ENCODE results near the gene VPS51. TPM values are rescaled to one million over a fixed set of nuclear protein-coding genes. Genes with fewer than 3 reads are reported as not detected.

Gene VPS51
- total and polyA plus RNA-seq, 2 of the 4 experiments (the other 2 are of a cell fraction), result 56.3 to 113 TPM

DNA sequence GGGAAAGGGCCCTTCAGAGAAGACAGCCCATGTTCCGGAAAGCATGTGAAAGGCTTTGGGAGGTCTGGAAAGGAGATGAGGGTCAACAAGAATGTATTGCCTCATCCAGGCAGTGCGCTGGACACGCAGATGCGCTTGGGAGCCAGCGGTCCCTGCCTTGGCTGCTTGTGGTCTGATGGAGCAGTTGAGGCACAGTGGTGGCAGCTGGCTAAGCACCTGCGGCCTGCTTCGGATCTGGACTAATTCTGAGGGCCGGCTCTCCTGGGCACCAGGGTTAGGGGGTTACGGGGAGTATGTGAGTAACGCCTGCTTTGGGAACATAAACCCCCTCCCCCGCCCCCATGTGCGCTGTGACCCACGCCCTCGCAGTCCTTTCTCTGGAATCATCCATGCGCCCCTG is 11.1 kb downstream of the VPS51 start:
- Histone ChIP-seq H3K4me2 (ENCODE audit: low read depth, low read length) (no peak overlapping the region), H4K5ac (ENCODE audit: low read depth, low read length) (no peak overlapping the region), H3K23ac (ENCODE audit: low read depth, low read length) (no peak overlapping the region), H3K9ac (ENCODE audit: low read depth, low read length) (no peak overlapping the region), H2BK15ac (ENCODE audit: low read depth, low read length) (no peak overlapping the region), H3K9me1 (ENCODE audit: insufficient read depth, low read length) (peaks cover 9% of the 10 kb centered on the region), H4K8ac (ENCODE audit: low read depth in 2 of 2, low read length in 2 of 2) (no peak overlapping the region), H4K91ac (ENCODE audit: insufficient read depth, low read depth, low read length) (no peak overlapping the region), H2AFZ (replicated peaks; ENCODE audit: low read length, poor library complexity) (no peak overlapping the region), H3K36me3 (ENCODE audit: control insufficient read depth, insufficient read depth, low read length) (peaks cover 11% of the 10 kb centered on the region), H2BK20ac (ENCODE audit: low read depth, low read length) (no peak overlapping the region), H2BK5ac (ENCODE audit: low read depth, low read length, poor library complexity, severe bottlenecking) (no peak overlapping the region), H4K20me1 (ENCODE audit: insufficient read depth, low read length) (peaks cover 11% of the 10 kb centered on the region; the same call in 1 of the 2 replicates), H2AK9ac (replicated peaks; ENCODE audit: low read depth, low read length, poor library complexity) (no peak overlapping the region), H3K27ac (ENCODE audit: insufficient read depth, low read length) (no peak overlapping the region), H3K18ac (ENCODE audit: low read depth, low read length) (no peak overlapping the region), H2AK5ac (ENCODE audit: low read depth, low read length) (no peak overlapping the region), H3K56ac (ENCODE audit: extremely low read depth, insufficient read depth, low read length) (no peak overlapping the region), H3K14ac (replicated peaks; ENCODE audit: low read depth, low read length) (no peak overlapping the region), H3K4ac (ENCODE audit: low read depth, low read length) (no peak overlapping the region), H3K4me3 (ENCODE audit: insufficient read depth, low read depth, low read length) (no peak overlapping the region), H3K4me1 (ENCODE audit: control insufficient read depth, insufficient read depth, low read length) (peaks cover 9% of the 10 kb centered on the region), H3K27me3 (ENCODE audit: control insufficient read depth, insufficient read depth, low read length) (no peaks in the 10 kb centered on the region), H3K79me1 (ENCODE audit: low read depth in 1 of 2, low read length in 2 of 2) (peaks cover 12 to 41% of the 10 kb centered on the region in 2 experiments), H3K9me3 (ENCODE audit: control insufficient read depth, insufficient read depth, low read length) (no peaks in the 10 kb centered on the region), H2BK120ac (ENCODE audit: low read depth, low read length) (no peak overlapping the region)
- DNase-seq, result no peak
- intact Hi-C loops (cut with micrococcal nuclease), result no loop called here
- POLR2A ChIA-PET (ENCODE audit: unreplicated experiment), result no interaction called here
- CTCF ChIA-PET, result no interaction called here
- in situ Hi-C loops (cut with MboI; ENCODE audit: low sequenced_read_pairs), result no loop called here
- no TSS peak for BruUV-seq (replicated peaks)
- TF ChIP-seq BHLHE40 (IDR thresholded peaks at IDR 0.05; ENCODE audit: low read depth, low read length), result no peak
- no peak for TF ChIP-seq FOS (IDR thresholded peaks at IDR 0.05; ENCODE audit: low read depth, low read length)
- TF ChIP-seq NFE2L2 (IDR thresholded peaks at IDR 0.05; ENCODE audit: low read depth, low read length), result no peak
- no peak for TF ChIP-seq MXI1 (IDR thresholded peaks at IDR 0.05; ENCODE audit: borderline replicate concordance, low read depth, low read length)
- TF ChIP-seq CHD1 (IDR thresholded peaks at IDR 0.05; ENCODE audit: low read depth, low read length), result no peak
- no peak for TF ChIP-seq SMC3 (IDR thresholded peaks at IDR 0.05; ENCODE audit: low read depth, low read length)
- no peak for TF ChIP-seq MAFK (IDR thresholded peaks at IDR 0.05; ENCODE audit: low read depth, low read length)
- TF ChIP-seq POLR2A (IDR thresholded peaks at IDR 0.05; ENCODE audit: low read depth, low read length), result no peak
- no peak for TF ChIP-seq RCOR1 (IDR thresholded peaks at IDR 0.05; ENCODE audit: insufficient replicate concordance, low read length)
- TF ChIP-seq, protein P1, sequence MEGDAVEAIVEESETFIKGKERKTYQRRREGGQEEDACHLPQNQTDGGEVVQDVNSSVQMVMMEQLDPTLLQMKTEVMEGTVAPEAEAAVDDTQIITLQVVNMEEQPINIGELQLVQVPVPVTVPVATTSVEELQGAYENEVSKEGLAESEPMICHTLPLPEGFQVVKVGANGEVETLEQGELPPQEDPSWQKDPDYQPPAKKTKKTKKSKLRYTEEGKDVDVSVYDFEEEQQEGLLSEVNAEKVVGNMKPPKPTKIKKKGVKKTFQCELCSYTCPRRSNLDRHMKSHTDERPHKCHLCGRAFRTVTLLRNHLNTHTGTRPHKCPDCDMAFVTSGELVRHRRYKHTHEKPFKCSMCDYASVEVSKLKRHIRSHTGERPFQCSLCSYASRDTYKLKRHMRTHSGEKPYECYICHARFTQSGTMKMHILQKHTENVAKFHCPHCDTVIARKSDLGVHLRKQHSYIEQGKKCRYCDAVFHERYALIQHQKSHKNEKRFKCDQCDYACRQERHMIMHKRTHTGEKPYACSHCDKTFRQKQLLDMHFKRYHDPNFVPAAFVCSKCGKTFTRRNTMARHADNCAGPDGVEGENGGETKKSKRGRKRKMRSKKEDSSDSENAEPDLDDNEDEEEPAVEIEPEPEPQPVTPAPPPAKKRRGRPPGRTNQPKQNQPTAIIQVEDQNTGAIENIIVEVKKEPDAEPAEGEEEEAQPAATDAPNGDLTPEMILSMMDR (conservative IDR thresholded peaks at IDR 0.05; ENCODE audit: low read depth, low read length), result no peak
- TF ChIP-seq CEBPB (IDR thresholded peaks at IDR 0.05; ENCODE audit: low read depth, low read length), result no peak
- TF ChIP-seq MAZ (IDR thresholded peaks at IDR 0.05; ENCODE audit: borderline replicate concordance, low read depth, low read length), result no peak
- no peak for TF ChIP-seq ELK1 (IDR thresholded peaks at IDR 0.05; ENCODE audit: borderline replicate concordance, low read depth, low read length)
- no peak for TF ChIP-seq RFX5 (IDR thresholded peaks at IDR 0.05; ENCODE audit: low read depth, low read length)
- TF ChIP-seq USF2 (IDR thresholded peaks at IDR 0.05; ENCODE audit: low read depth, low read length), result no peak
- no peak for TF ChIP-seq RAD21 (IDR thresholded peaks at IDR 0.05; ENCODE audit: low read length)
- dilution Hi-C loops (cut with HindIII; ENCODE audit: low sequenced_read_pairs, unreplicated experiment), result no loop called here
- ATAC-seq (ENCODE audit: low read depth), result no peak
- WGBS, 2 experiments (ENCODE audit: extremely low coverage in 2 of 2, insufficient read length in 1 of 2), result 100% methylated on average over 2 of the region's 15 CpGs; no CpG with 5 or more reads in 1 of the 2 experiments

All from IMR-90 (cell line).